Erythroblast (primary cell): Measurements from ENCODE around the gene GPR137C.

Source experiments
- DNase-seq, 2 experiments: peaks; one replicate each; lab custom pipeline; 2025; lab: John Stamatoyannopoulos, UW
- GATA1 ChIP-seq: IDR thresholded peaks from 2 replicates; pipeline ENCODE4 v1.6.1; 2011; ENCODE audit warnings: low read depth, mild to moderate bottlenecking, control low read depth, low read length, moderate library complexity
- POLR2A ChIP-seq: IDR thresholded peaks from 2 replicates; pipeline ENCODE4 v1.6.1; 2011; ENCODE audit warnings: mild to moderate bottlenecking, low read length

Gene GPR137C

DNA sequence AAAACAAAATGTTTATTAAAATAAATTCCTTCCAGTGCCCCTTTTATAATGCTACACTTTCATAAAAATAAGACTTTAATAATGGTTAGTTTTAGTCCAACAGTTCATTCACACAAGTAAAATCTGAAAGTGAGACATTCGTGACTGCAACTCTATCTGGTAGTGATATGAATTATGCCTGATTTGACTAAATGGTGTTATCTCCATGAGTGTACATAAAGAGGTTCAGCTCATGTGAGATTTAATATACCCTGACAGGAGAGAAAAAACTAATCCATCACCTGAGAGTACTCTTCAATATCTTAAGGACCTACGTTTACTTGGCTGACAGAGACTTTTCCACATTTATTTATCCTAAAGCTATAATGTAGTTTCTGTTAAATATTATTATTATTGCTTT lies 108.7 kb downstream of the GPR137C start:
- DNase-seq = no peak

DNA sequence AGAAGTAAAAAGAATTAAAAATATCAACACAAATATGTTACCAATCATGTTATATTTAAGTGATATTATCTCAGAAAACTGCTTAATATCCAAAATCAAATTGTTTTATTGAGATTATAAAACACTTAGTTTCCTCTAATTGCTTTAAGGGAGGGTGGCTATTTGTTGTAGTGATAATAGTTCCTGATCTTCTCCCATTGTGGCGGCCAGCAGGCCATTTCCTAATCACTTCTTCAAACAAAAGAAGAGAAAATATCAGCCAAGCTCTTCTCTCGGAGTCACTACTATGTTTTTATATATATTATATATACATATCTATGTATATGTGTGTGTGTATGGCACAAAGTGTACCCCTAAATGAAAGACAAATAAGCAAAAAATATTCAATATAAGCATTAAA lies 111.2 kb downstream of the GPR137C start:
- DNase-seq = no peak
- TF ChIP-seq POLR2A (no peak), GATA1 (no peak)

More for the DNA sequence above, 108.7 kb downstream of the GPR137C start:
- TF ChIP-seq POLR2A (no peak), GATA1 (no peak)

DNA sequence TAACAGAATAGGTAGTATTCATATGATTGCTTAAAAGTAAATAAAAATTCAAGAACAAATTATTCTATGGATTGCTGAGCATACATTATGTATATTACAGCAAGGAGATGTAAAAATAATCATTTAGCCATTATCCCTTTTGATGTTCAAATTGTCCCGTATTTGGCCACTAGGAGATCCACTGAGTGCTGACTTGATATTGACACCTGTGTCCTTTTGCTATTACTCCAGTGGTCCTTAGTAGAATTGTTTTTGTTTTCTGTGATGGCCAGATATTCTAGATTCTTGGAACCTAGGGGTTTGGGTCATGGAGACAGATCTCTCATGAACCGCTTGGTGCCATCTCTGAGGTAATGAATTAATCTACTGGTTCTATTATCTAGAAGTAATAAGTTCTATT lies 126.0 kb downstream of the GPR137C start:
- DNase-seq = peak; percentile 14
- TF ChIP-seq GATA1 (no peak), POLR2A (no peak)

DNA sequence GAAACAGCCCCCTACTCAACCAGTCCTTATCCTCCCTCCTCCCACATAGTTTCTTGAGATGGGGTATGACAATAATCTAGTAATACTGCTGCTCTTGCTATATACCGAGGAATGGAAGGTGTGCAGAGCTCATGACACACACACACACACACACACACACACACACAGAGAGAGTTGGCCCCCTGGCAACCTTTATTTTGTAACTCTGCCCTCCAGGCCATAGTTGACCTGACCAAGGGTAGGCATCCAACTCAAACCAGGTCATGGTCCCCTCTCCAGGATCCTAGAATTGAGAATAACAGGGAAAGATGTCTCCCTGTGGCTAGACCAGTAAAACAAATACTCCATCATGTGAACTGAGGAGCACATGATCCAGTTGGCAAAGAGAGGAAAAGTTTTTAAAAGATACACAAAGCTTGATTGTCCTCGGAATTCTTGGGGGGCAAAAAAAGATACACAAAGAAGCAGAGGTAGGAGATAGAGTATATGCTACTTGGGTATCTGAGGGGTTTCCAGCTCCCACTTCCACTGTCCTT lies 131.4 kb downstream of the GPR137C start:
- TF ChIP-seq GATA1 = no peak
- no peak for TF ChIP-seq POLR2A
- DNase-seq = no peak

DNA sequence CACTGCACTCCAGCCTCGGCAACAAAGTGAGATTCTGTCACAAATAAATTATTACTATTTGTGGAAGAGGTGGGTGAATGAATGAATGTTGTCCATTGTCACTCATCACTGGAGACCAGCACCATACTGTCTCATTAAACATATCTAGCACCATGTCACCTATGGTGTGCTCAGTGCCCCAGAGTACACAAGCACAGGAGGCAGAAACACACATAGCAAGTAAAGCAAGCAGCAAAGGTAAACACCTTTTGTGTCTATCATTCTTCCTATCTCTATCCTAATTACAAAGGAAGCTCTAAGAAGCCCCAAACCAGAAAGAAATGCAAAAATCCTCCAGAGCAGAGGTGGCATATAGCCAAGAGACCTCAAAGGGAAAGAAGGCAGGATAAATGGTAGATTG lies 133.5 kb downstream of the GPR137C start:
- DNase-seq = no peak
- no peak for TF ChIP-seq POLR2A
- no peak for TF ChIP-seq GATA1
